HepG2 (cell line): ENCODE measurements around the gene KCNJ13. TPM values are rescaled to one million over a fixed set of nuclear protein-coding genes. Genes with fewer than 3 reads are reported as not detected.

ENCODE experiments used
- ATAC-seq: fragments of 200-7000 bp; cut with Tn5 transposase; 3 replicates; pipeline ENCODE4 v1.9.1; 2020; ENCODE audit warnings: mild to moderate bottlenecking, moderate library complexity
- BruUV-seq: library from RNA; stranded (reverse); fragments of 400-500 nt; replicated peaks from 2 replicates; lab custom pipeline; 2021; lab: Mats Ljungman, UMichigan
- CTCF ChIA-PET: fragments of 300-600 bp; formaldehyde crosslinking; extraction: SDS; loops from one replicate; lab custom pipeline; 2021; ENCODE audit warnings: low total read pairs, inconsistent platforms, low intra/inter-chr PET ratio; lab: Yijun Ruan, JAX
- POLR2A ChIA-PET: fragments of 350-600 bp; sonication (Branson Sonifier 250); formaldehyde crosslinking; loops from one replicate; lab custom pipeline; 2020; ENCODE audit warnings: antibody characterized with exemption, inconsistent platforms; lab: Yijun Ruan, JAX
- DNase-seq: peaks from one replicate; pipeline ENCODE4 v3.0.0-alpha.2; 2015; ENCODE audit warnings: low spot score
- FAIRE-seq: peaks from 3 replicates; lab custom pipeline; 2011; peaks lifted over from hg19 to GRCh38; lab: Jason Lieb, UNC
- H2AFZ ChIP-seq: one replicate; pipeline ENCODE4 v1.6.1; 2011; ENCODE audit warnings: low read length, inconsistent platforms
- H3K27ac ChIP-seq: fragments of 300-600 bp; 3 replicates; pipeline ENCODE4 v1.8.0; 2011; ENCODE audit warnings: mixed run types, mild to moderate bottlenecking, mixed read lengths, low read length, inconsistent platforms; ENCODE audit not compliant: insufficient read depth; ENCODE audit errors: extremely low read length
- H3K27me3 ChIP-seq, 2 experiments: fragments of 200-600 bp in 1 of 2; 2 replicates in 1 of 2; 3 replicates in 1 of 2; pipeline versions ENCODE4 v1.6.0 to v1.8.0; 2011; ENCODE audit warnings: low read length in 2 of 2, mild to moderate bottlenecking in 2 of 2, moderate library complexity in 2 of 2, inconsistent platforms in 1 of 2; ENCODE audit not compliant: insufficient read depth in 2 of 2, control insufficient read depth in 1 of 2
- H3K36me3 ChIP-seq, 2 experiments: fragments of 200-600 bp in 1 of 2; replicated peaks in 1 of 2; 2 replicates in 1 of 2; 3 replicates in 1 of 2; pipeline versions ENCODE4 v1.5.1 to v1.8.0; 2011; ENCODE audit warnings: low read length in 2 of 2, inconsistent platforms in 1 of 2; ENCODE audit not compliant: insufficient read depth in 2 of 2, control insufficient read depth in 1 of 2
- H3K4me1 ChIP-seq: 2 replicates; pipeline ENCODE4 v1.5.1; 2012; ENCODE audit warnings: low read length, inconsistent platforms; ENCODE audit not compliant: insufficient read depth
- H3K4me2 ChIP-seq: 2 replicates; pipeline ENCODE4 v1.6.0; 2011; ENCODE audit warnings: low read depth, low read length, inconsistent platforms
- H3K4me3 ChIP-seq, 3 experiments: fragments of 200-600 bp in 1 of 3; sonication (generic), shearing (Covaris generic) in 1 of 3; replicated peaks in 1 of 3; 2 replicates each; pipeline ENCODE4 v1.5.1; 2011 to 2016; ENCODE audit warnings: low read length in 3 of 3, inconsistent platforms in 2 of 3, low read depth in 2 of 3, mild to moderate bottlenecking in 2 of 3, control low read depth in 1 of 3, mixed read lengths in 1 of 3; ENCODE audit not compliant: insufficient read depth in 1 of 3
- H3K79me2 ChIP-seq: one replicate; pipeline ENCODE4 v1.6.1; 2011; ENCODE audit warnings: low read length, inconsistent platforms; ENCODE audit not compliant: insufficient read depth
- H3K9ac ChIP-seq: 2 replicates; pipeline ENCODE4 v1.6.0; 2011; ENCODE audit warnings: mild to moderate bottlenecking, low read depth, low read length, inconsistent platforms; ENCODE audit not compliant: insufficient read depth
- H3K9me3 ChIP-seq: 2 replicates; pipeline ENCODE4 v1.5.1; 2012; ENCODE audit warnings: mild to moderate bottlenecking, low read length
- H4K20me1 ChIP-seq: 2 replicates; pipeline ENCODE4 v1.6.0; 2011; ENCODE audit warnings: inconsistent platforms, mild to moderate bottlenecking, low read length, moderate library complexity; ENCODE audit not compliant: insufficient read depth
- ARID3A ChIP-seq: IDR thresholded peaks from 2 replicates; pipeline ENCODE4 v1.6.1; 2012; ENCODE audit warnings: low read depth, low read length, improper control_type of control experiment
- HNRNPK ChIP-seq: fragments of 200-400 bp; formaldehyde crosslinking; IDR thresholded peaks from 2 replicates; pipeline ENCODE4 v1.6.1; 2018; ENCODE audit warnings: low read length, low read depth, moderate library complexity, mild to moderate bottlenecking; ENCODE audit not compliant: poor library complexity, severe bottlenecking
- MNT ChIP-seq: fragments of 450-650 bp; IDR thresholded peaks from 2 replicates; pipeline ENCODE4 v1.6.1; 2016
- NFAT5 ChIP-seq: sonication (generic); formaldehyde crosslinking; IDR thresholded peaks from 2 replicates; pipeline ENCODE4 v1.4.0; 2020; ENCODE audit warnings: missing genetic modification reagents
- PAF1 ChIP-seq: IDR thresholded peaks from 2 replicates; pipeline ENCODE4 v1.6.1; 2016; ENCODE audit warnings: missing genetic modification reagents, missing compliant biosample characterization
- RARA ChIP-seq: IDR thresholded peaks from 2 replicates; pipeline ENCODE4 v1.6.1; 2016; ENCODE audit warnings: missing genetic modification reagents, missing compliant biosample characterization
- YEATS2 ChIP-seq: sonication (generic); formaldehyde crosslinking; IDR thresholded peaks from 2 replicates; pipeline ENCODE4 v1.4.0; 2020; ENCODE audit warnings: missing genetic modification reagents, borderline replicate concordance
- ZBTB21 ChIP-seq: sonication (generic); formaldehyde crosslinking; IDR thresholded peaks from 2 replicates; pipeline ENCODE4 v1.4.0; 2020; ENCODE audit warnings: missing genetic modification reagents
- ZBTB3 ChIP-seq: sonication (generic); formaldehyde crosslinking; IDR thresholded peaks from 2 replicates; pipeline ENCODE4 v1.4.0; 2020; ENCODE audit warnings: low read depth, mild to moderate bottlenecking, moderate library complexity, missing genetic modification reagents, borderline replicate concordance
- ZNF276 ChIP-seq: sonication (generic); formaldehyde crosslinking; IDR thresholded peaks from 2 replicates; pipeline ENCODE4 v1.4.0; 2020; ENCODE audit warnings: mild to moderate bottlenecking, low read depth, missing genetic modification reagents
- ZNF331 ChIP-seq: sonication (generic); formaldehyde crosslinking; IDR thresholded peaks from 2 replicates; pipeline ENCODE4 v1.4.0; 2020; ENCODE audit warnings: missing genetic modification reagents
- ZNF33A ChIP-seq: sonication (generic); formaldehyde crosslinking; IDR thresholded peaks from 2 replicates; pipeline ENCODE4 v1.5.1; 2020; ENCODE audit warnings: missing genetic modification reagents, mild to moderate bottlenecking, moderate library complexity, borderline replicate concordance
- ZNF703 ChIP-seq: sonication (generic); formaldehyde crosslinking; IDR thresholded peaks from 2 replicates; pipeline ENCODE4 v1.5.1; 2020; ENCODE audit warnings: missing genetic modification reagents, mild to moderate bottlenecking, moderate library complexity, borderline replicate concordance
- WGBS: methylation state at CpG from one replicate; pipeline ENCODE4 v1.1.6; 2017; ENCODE audit warnings: low lambda C conversion rate; 5-methylcytosine and 5-hydroxymethylcytosine counted together
- in situ Hi-C: cut with HindIII; loops from 2 replicates; pipeline ENCODE4 v1.10.0; 2017; ENCODE audit warnings: low pct_unique_long_range_greater_than_20kb; ENCODE audit not compliant: extremely low pct_ligation_motif_present
- intact Hi-C: fragments of 100-400 bp; cut with micrococcal nuclease; formaldehyde crosslinking; loops from one replicate; pipeline ENCODE4 v1.10.0; 2022; ENCODE audit not compliant: unreplicated experiment
- polyA plus RNA-seq, 8 experiments: library from polyadenylated mRNA; depleted of rRNA in 3 of 8; stranded (reverse) in 7 of 8; unstranded in 1 of 8; fragments of >200 nt; fragmentation: Illumina TruSeq in 4 of 8; extraction: Trizol in 4 of 8; gene quantifications; 2 replicates each; pipeline versions ENCODE4 v1.2.1 to v1.2.3, GENCODE V29; 2011 to 2016; ENCODE audit warnings: low read depth in 4 of 8, missing spikeins in 1 of 8, mixed read lengths in 1 of 8; ENCODE audit not compliant: insufficient read depth in 1 of 8
- total RNA-seq, 5 experiments: library from RNA; depleted of rRNA; stranded (reverse); fragments of >200 nt; fragmentation: Illumina TruSeq; extraction: Trizol; gene quantifications; 2 replicates each; pipeline ENCODE4 v1.2.3, GENCODE V29; 2016; ENCODE audit warnings: low read depth in 1 of 5

Gene KCNJ13
- total and polyA plus RNA-seq, 2 of the 13 experiments (the other 11 are each of a cell fraction or from before 2014, with no cell fraction given) = not detected

GRCh38 chr2:232721882-232722281 lies 54.5 kb downstream of the KCNJ13 start (continued):
- no peak for TF ChIP-seq ZBTB3 (CRISPR knock-in tag)

GRCh38 chr2:232721261-232721660 lies 55.1 kb downstream of the KCNJ13 start:
- H3K4me2 ChIP-seq = no peak overlapping the region
- POLR2A ChIA-PET = no interaction called here
- BruUV-seq = no TSS peak
- peaks cover 75% of the 10 kb centered on the region for H3K79me2 ChIP-seq
- H3K9me3 ChIP-seq = no peaks in the 10 kb centered on the region
- H3K27ac ChIP-seq = no peak overlapping the region
- FAIRE-seq = no peak
- H3K27me3 ChIP-seq = no peaks in the 10 kb centered on the region
- no peak overlapping the region for H2AFZ ChIP-seq
- no peak overlapping the region for H3K4me3 ChIP-seq
- WGBS = 93% methylated on average over 2 of the region's 2 CpGs
- in situ Hi-C loops (no loop called here), intact Hi-C loops (no loop called here)
- no peak for ATAC-seq
- no peaks in the 10 kb centered on the region for H3K4me1 ChIP-seq
- H3K36me3 ChIP-seq = peaks cover 23 to 63% of the 10 kb centered on the region in 2 experiments
- no peak for DNase-seq
- H4K20me1 ChIP-seq = peaks cover 21% of the 10 kb centered on the region; the same call in 1 of the 2 replicates
- no peak overlapping the region for H3K9ac ChIP-seq
- CTCF ChIA-PET = no interaction called here
- no peak for TF ChIP-seq PAF1
- no peak for TF ChIP-seq ZNF33A
- TF ChIP-seq ZNF276 = no peak
- TF ChIP-seq NFAT5 (CRISPR knock-in tag) = no peak
- TF ChIP-seq RARA (CRISPR knock-in tag) = no peak
- TF ChIP-seq YEATS2 (CRISPR knock-in tag) = no peak
- TF ChIP-seq ZNF703 (CRISPR knock-in tag) = no peak
- TF ChIP-seq ZNF331 (CRISPR knock-in tag) = no peak
- no peak for TF ChIP-seq HNRNPK
- no peak for TF ChIP-seq ARID3A
- no peak for TF ChIP-seq MNT
- no peak for TF ChIP-seq ZBTB21 (CRISPR knock-in tag)
